ENCODE data around the gene ATF1. TPM values are rescaled to one million over a fixed set of nuclear protein-coding genes. Genes with fewer than 3 reads are reported as not detected.

The ATF1 gene
- total RNA-seq, 1 donor from 2014 or later, result 42.5 TPM

DNA sequence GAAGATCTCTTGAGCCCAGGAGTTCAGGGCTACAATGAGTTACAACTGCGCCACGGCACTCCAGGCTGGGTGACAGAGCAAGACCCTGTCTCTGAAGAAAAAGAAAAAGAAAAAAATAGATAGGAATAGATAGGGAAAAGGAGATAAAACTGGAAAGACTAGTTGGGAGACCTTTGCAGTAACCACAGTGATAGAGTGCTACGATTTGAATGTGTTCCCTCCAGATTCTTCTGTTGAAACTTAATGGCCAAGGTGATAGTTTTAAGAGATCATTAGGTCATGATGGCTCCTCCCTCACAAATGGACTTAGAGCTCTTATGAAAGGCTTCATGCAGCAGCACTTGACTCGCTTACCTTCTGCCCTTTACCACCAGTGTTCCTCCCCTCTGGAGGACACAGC, 13.5 kb upstream of the ATF1 start:
- intact Hi-C loops (cut with micrococcal nuclease), result no loop called here
- TF ChIP-seq, protein P1, sequence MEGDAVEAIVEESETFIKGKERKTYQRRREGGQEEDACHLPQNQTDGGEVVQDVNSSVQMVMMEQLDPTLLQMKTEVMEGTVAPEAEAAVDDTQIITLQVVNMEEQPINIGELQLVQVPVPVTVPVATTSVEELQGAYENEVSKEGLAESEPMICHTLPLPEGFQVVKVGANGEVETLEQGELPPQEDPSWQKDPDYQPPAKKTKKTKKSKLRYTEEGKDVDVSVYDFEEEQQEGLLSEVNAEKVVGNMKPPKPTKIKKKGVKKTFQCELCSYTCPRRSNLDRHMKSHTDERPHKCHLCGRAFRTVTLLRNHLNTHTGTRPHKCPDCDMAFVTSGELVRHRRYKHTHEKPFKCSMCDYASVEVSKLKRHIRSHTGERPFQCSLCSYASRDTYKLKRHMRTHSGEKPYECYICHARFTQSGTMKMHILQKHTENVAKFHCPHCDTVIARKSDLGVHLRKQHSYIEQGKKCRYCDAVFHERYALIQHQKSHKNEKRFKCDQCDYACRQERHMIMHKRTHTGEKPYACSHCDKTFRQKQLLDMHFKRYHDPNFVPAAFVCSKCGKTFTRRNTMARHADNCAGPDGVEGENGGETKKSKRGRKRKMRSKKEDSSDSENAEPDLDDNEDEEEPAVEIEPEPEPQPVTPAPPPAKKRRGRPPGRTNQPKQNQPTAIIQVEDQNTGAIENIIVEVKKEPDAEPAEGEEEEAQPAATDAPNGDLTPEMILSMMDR (IDR thresholded peaks at IDR 0.05), result no peak
- no peak overlapping the region for H3K4me3 Mint-ChIP-seq
- POLR2A ChIA-PET, result no interaction called here
- H3K4me1 Mint-ChIP-seq, result no peaks in the 10 kb centered on the region
- no peaks in the 10 kb centered on the region for H3K27me3 Mint-ChIP-seq
- ATAC-seq (ENCODE audit: low read depth), result no peak
- H3K36me3 Mint-ChIP-seq (ENCODE audit: low read depth), result peaks cover 36% of the 10 kb centered on the region
- no peak overlapping the region for H3K27ac Mint-ChIP-seq
- no peak for DNase-seq
- no peaks in the 10 kb centered on the region for H3K9me3 Mint-ChIP-seq
- CTCF ChIA-PET, result no interaction called here

DNA sequence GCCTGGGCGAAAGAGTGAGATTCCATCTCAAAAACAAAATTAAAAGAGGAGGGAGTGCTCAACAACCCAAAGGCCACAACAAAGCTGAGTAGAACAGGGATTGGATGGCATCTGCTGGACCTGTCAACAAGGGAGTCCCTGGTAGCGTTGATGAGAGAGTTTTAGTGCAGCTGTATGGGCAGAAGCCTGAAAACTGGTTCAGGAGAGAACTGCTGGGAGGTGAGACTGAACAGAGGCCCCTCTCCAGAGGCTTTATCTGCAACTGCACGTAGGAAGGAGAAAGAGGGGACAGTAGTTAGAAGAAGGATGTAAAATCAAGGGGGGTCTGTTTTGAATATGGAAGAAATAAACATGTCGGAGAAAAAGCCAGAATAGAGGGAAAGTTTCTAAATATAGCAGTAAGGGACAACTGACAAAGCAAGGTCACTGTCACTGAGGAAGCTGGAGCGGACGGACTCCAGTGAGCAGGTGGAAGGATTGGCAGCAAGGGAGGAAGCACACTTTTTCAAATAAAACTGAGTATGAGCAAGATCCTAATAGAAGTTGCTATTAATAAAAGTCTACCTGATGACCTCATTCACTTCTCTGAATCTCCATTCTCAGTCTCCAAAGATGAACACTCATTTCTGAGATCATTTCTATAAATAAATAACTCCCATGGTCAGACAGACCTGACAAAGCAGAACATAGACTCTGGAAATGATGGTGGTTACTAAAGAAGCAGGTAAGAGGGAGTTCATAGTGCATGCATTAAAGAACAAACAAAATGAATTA, 11.8 kb upstream of the ATF1 start:
- H3K36me3 Mint-ChIP-seq (ENCODE audit: low read depth), result peaks cover 24% of the 10 kb centered on the region
- no peak for DNase-seq
- CTCF ChIA-PET, result no interaction called here
- no peak overlapping the region for H3K4me3 Mint-ChIP-seq
- ATAC-seq (ENCODE audit: low read depth), result no peak
- no peaks in the 10 kb centered on the region for H3K4me1 Mint-ChIP-seq
- H3K27me3 Mint-ChIP-seq, result no peaks in the 10 kb centered on the region
- H3K27ac Mint-ChIP-seq, result peak overlapping the region; percentile 31
- POLR2A ChIA-PET, result no interaction called here
- TF ChIP-seq, protein P1 (IDR thresholded peaks at IDR 0.05), result no peak
- intact Hi-C loops (cut with micrococcal nuclease), result no loop called here
- no peaks in the 10 kb centered on the region for H3K9me3 Mint-ChIP-seq

DNA sequence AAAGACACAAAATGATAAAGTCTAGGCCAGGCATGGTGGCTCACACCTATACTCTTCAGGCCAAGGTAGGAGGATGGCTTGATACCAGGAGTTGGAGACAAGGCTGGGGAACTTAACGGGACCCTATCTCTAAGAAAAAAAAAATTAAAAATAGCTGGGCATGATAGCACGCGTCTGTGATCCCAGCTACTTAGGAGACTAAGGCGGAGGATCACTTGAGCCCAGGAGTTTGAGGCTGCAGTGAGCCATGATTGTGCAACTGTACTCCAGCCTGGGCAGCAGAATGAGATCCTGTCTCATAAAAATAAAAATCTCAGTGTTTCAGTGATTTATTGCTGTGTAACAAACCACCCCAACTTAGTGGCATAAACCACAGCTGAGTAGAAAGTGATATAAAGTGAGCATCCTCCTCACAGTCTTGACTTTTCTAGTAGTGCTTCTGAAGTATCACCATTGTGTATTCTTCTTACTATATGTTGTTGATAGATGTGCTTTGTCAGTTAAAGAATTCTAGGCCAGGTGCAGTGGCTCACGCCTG, 10.6 kb upstream of the ATF1 start:
- DNase-seq (no peak), ATAC-seq (ENCODE audit: low read depth) (no peak)
- H3K9me3 Mint-ChIP-seq, result no peaks in the 10 kb centered on the region
- H3K36me3 Mint-ChIP-seq (ENCODE audit: low read depth), result peaks cover 13% of the 10 kb centered on the region
- intact Hi-C loops (cut with micrococcal nuclease), result no loop called here
- H3K4me1 Mint-ChIP-seq, result no peaks in the 10 kb centered on the region
- no peak overlapping the region for H3K4me3 Mint-ChIP-seq
- CTCF ChIA-PET, result no interaction called here
- POLR2A ChIA-PET, result no interaction called here
- TF ChIP-seq, protein P1 (IDR thresholded peaks at IDR 0.05), result no peak
- H3K27ac Mint-ChIP-seq, result no peak overlapping the region
- no peaks in the 10 kb centered on the region for H3K27me3 Mint-ChIP-seq

DNA sequence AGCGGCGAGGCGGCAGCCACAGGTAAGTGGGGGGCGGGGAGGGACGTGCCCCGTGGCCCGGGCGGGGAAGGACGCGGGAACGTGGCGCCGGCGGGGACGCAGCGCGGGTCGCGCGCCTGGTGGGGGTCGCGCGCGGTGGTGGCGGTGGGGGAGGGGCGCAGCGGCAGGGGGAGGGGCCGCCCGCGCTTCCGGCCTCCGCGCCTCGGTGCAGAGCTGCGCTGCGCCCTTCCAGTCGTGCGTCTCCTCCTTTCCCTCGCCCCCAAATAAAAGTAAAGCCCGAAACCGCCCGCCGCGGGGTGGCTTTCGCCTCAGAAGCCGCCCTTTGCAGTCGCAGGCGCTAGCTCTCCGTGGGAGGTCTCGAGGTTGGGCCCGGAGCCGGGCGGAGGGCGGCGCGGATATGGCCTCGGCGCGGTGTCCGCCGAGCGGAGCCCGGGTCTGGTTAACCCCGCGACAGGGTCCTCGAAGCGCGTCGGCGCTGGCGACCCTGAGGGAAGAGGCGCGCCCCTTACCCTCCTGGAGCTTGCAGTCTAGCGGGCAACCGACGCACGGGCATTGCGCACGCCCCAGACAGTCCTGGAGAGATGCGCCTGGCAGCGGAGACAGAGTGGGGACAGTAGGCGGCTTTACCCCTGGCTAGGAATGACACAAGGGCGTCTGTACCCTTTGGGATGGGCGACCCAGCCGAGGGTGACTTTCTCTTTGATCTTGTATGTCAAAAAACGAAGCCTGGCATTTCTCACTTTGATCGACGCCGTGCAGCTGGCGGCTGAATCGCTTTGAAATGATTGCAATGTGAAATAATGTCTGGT, 589 bp downstream of the ATF1 start:
- intact Hi-C loops (cut with micrococcal nuclease), result loop anchor here (1.0 to 5.0 kb wide), 12 partner anchors 61 to 768 kb away; partner anchors contain the start of genes COX14, CSRNP2, LARP4 and LETMD1
- Mint-ChIP-seq H3K9me3 (no peaks in the 10 kb centered on the region), H3K27ac (peak overlapping the region; percentile 96), H3K4me3 (peak overlapping the region; percentile 95), H3K4me1 (peaks cover 38% of the 10 kb centered on the region), H3K27me3 (no peaks in the 10 kb centered on the region), H3K36me3 (ENCODE audit: low read depth) (peaks cover 8% of the 10 kb centered on the region)
- ChIA-PET CTCF (interaction anchor here (0.6 to 5.7 kb wide), 14 partner anchors 9 to 652 kb away, joined by 3 to 66 read pairs (median 3); partner anchors contain the start of gene COX14), POLR2A (interaction anchor here (0.6 to 2.5 kb wide), 30 partner anchors 9 to 1023 kb away, joined by 3 to 15 read pairs (median 5); partner anchors contain the start of genes COX14, CSRNP2, DAZAP2 and DIP2B)
- ATAC-seq (ENCODE audit: low read depth) (peak; percentile 59), DNase-seq (peak; percentile 76)
- TF ChIP-seq, protein P1 (IDR thresholded peaks at IDR 0.05), result no peak

Measured in activated B cell treated with CpG ODN at 0.5 μM for 24 hours (primary cell).